GDM1 (cell line): ENCODE data around the gene ASTN1.

Source experiments
- DNase-seq: peaks from one replicate; lab custom pipeline; 2025; lab: John Stamatoyannopoulos, UW

The ASTN1 gene

DNA sequence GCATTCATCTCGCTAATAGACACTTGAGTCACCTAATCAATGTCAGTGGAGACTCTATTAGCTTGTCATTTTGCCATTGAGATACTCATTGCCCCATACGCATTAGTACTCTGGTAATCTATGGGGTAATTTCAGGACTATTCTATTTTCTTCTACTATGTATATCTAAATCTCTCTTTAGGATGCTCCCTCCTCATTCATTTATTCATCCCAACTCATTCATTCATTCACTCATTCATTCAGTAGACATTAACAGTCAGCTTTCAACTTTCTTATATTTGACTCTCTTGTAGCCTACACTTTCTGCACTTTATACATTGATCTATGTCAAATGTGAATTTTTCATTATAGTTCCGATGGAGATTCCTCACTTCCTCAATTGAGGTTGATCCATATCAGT, 170.9 kb downstream of the ASTN1 start:
- DNase-seq, result no peak

DNA sequence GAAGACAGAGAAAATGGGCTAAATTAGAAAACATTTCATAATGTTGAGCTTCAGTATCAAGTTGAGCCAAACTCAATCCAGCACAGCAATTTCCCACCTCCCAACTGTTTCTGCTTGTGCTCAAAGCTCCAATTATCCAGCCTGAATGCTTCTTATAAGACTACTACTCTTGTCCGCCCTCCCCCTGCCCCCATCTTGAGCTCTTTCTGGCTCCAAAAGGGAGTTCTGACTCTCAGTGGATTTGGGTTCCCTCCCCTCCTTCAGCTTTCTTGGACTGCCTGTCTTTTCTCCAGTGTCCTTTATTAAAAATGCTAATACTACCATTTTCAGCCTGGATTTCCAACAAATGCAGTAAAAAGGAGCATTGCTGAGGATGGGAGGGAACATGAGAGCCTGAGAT, 174.8 kb downstream of the ASTN1 start:
- DNase-seq, result no peak

DNA sequence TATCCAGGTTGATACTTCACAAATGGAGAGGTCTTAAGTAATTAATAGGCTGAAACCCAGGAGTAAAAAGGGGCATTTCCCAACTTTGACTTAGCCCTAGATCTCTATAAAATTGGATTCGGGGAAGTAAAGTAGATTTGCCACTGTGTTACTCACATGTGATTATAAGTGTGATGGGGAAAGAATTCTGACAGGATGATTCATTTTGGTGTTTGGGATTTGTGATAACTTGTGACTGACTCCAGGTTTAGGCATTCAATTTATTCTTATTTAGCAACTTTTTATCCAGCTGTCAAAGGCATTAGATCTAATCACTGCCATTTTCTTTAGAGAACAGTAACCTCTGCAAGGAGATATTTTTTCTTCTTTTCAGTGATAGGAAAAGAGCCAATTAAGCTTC, 175.5 kb downstream of the ASTN1 start:
- DNase-seq, result no peak

DNA sequence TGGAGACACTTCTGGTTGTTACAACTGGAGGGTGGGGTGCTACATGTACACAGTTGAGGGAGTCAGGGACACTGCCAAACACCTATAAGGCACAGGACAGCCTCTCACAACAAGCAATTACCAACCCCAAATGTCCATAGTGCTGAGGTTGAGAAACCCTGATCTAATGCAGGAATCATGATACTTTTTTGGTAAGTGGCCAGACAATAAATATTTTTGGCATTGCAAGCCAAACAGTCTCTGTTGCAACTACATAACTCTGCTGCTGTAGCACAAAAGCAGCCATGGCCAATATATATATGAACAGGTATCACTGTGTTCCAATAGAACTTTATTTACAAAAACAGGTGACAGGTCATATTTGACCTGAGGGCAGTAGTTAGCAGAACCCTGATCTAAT, 177.5 kb downstream of the ASTN1 start:
- DNase-seq, result no peak

DNA sequence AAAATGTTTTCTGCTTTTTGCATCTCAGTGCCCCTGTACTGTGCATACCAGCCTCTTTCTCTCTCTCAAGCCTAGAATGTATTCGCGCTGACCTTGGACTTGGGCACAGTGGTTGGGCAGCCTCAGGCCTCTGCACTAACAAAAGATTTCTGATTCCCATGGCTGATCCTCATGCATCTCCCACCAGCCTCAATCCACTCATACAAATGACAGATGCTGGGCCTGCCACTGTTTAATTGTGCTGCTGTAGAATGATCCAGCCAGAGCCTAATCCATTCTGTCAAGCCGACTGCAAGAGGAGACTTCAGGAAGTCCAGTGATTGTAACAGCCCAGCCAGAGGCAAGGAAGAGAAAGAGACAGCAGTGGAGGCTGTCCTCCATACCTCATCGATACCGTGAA, 180.8 kb downstream of the ASTN1 start:
- no peak for DNase-seq

DNA sequence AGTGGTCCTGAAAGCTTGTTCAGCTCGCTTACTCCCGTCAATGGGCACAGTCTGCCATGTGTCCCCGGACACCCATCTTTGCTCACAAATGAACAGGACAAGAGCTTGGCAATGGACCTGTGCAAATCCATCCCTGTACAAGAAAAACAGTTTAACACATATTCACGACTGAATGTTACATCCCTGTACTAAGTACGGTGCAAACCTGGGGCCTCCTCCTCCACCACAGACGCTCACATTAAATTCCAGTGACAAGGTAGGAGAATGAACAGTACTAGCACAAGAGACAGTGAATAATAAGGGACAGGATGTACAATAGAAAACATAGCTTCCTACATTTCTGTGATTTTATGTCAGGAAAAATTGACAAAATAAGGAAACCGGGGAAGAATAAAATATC, 187.7 kb downstream of the ASTN1 start:
- no peak for DNase-seq

DNA sequence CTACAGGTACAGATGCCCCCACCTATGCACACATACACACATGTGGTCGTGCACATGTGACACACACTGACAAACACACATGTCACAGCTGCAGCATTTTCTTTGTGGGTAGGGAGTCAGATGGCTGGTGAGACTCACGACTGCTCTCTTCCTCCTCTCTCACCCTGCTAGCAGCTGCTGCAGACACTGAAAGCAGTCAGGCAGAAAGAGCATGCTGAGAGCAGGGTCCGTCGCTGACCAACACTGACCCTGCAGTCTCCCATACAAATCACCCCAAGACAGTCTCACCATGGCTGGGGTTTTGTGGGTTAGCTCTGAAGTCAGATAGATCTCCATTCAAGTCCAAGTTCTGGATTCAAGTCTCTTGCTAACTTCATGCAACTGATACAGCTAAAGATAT, 188.3 kb downstream of the ASTN1 start:
- DNase-seq, result no peak

DNA sequence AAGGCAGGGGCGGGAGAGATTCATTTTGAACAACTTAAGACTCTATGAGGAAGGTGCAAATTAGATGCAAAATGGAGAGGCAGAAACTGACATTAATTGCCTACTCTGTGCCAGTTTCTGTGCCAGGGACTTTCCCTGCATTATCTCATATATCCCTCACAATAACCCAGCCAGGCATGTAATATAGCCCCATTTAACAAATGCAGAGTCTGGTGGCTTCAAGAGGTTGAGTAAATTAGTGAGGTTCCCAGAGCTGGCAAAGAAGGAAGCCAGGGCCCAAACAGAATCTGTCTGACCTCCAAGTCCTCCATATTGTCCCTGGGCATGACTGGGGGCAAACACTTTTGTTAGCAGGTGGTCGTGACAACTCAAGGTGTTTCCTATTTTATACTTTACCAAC, 199.8 kb downstream of the ASTN1 start:
- no peak for DNase-seq

DNA sequence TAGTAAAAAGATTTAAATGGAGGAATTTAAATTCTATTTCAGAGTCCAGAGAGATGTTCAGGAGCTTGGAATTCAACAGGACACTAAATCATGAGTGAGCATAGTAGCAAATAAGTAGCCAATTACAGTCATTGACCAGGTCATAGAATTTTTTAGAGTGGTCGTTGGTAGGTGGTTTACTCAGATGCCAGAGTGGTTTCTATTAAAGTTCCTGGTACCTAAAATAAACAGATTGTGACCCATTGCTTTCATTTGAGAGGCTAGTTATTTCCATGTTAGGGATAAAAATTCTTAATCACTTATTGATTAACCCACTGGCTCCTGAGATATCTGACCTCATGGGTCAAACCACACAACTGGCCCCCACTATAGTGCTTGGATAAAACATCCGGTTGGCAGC, 201.3 kb downstream of the ASTN1 start:
- no peak for DNase-seq

DNA sequence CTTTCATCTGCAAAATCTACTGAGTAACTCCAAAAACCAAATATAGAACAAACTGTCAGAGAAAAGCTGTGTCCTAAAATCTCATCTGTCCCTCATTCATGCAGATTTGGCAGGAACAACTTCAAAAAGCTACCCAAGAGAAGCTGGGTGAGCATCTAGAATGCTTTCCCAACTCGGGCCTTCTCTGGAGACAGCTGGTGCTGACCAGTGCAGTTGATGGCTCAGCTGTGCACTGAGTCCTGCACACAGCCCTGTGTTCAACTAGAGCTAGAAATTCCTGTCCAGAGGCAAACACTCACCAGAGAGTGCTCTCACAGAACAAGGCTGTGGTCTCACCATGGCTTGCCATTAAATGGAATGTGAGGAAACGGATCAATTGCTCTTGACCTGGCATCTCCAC, 202.8 kb downstream of the ASTN1 start:
- no peak for DNase-seq

DNA sequence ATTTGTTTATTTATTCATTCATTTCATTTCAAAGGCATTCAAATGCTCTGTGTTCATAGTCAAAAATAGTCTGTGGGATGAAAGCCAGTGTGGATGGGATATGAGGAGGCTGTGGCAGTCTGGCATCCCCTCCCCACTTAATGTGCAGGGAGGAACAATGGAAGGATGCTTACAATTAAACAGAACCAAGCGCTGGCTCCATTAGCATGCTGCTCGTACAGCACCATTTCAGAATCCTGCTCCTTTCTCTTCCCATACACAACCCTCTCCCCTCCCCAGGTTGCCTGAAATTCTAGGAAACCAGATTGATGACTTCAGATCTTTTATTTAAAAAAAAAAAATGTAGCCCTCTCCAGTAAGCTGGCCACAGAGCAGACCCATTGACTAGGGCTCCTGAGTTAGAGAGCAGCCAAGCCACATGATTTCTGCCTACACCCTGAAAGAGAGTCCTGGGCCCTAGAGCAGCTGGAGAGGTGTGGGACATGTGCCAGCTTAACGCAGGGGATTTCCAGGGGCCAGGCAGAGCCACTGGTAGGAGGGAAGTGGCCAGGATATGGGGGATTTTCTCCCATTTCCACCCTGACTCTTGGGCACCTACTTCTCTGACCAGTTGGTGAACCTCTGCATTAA, 205.2 kb downstream of the ASTN1 start:
- no peak for DNase-seq

DNA sequence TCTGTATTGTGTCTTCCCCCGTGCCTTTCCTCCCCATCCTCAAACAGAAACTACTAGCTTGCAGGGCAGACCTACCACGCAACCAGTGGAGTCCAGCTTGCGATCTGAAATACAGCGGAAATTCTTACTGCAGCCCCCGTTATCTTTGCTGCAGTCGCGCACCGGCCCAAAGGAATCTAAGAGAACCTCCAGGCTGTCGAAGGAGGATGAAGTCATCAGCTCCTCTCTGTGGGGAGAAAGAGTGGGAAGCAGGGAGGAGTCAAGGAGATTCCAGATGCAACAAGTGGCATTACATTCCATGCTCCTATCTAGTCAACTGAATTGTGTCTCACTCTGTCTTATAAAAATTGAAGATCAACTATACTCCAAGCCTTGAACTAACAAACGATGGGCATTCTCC, 206.9 kb downstream of the ASTN1 start:
- no peak for DNase-seq

DNA sequence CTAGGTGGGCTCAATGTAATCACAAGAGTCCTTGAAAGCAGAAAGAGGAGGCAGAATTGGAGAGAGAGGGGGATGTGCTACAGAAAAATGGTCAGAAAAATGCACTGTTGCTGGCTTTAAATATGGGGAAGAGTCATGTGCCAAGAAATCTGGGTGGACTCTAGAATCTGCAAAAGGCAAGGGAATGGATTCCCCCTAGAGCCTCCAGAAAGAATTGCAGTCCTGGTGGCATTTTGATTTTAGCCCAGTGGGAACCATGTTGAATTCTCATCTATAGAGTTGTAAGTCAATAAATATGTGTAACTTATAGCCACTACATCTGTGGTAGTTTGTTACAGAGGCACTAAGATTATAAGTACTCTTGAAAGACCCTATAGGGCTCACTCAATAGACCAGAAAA, 210.3 kb downstream of the ASTN1 start:
- no peak for DNase-seq

DNA sequence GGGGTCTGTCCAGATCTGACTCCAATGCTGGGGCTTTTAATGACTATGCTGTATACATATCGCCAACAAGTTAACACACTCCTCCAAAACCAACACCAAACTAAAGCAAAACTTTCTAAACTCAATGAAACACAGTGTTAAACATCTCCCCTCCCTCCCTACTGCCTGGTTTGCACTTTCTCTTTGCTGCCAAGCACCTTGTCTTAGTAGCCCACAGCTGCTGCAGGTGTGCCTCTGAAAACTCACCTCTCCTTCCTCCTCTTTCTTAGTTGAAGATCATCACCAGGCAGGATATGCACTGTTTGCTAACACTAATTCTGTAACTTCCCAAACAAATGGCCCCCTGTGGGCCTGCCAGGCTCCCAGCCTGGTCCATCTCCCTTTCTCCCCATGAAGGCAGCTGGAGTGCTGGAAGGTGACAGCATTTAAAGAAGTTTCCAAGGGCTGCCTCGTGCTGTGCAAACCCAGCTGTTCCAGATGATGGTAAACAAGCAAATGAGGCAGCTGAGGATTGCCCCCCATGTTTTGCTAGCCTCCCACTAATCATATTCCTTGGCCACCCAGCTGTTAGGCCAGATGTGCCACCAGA, 213.7 kb downstream of the ASTN1 start:
- no peak for DNase-seq

DNA sequence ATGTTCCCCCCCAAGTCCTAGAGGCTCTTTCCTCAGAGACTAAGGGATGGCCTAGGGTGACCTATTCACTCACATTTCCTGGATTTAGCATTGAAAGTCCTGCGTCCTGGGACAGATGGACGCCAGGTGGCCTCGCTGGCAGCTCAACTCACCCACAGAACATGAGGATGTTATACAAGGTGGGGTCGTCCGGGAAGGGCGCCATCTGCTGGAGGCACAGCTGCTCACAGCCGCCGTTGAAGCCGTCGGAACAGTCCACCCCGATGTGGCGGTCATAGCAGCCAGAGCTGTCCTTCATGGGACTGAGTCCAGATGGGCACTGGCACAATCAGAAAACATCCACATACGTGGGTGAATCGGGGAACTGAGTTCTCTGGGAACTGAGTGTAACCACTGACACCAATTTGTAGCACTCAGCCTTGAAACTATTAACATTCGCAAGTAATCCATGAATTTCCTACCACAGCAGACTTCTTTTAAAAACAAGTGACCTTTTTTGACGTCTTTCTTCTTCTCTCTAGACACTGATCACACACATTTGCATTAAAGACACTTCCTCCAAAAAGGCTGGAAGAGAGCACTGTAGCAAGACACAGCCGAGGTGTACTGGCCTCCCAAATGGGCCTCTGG, 215.4 kb downstream of the ASTN1 start:
- DNase-seq, result no peak

DNA sequence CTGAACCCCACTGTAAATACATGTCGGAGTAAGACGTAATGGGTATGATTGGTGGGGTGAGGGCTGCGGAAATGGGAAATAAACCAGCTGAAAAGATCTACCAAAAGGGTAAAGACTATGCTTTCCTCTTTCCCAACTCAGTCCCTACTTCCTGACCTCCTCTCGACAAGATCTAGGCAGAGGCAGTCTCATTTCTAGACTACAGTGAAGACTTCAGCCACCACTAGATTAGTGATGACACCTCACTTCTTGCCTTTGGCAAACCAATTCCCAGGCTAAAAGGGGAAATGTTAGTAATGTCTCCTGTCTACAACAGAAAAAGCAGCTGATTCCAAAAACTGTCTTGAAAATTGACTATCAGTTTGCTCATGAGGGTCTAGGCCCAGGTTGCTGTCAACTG, 219.9 kb downstream of the ASTN1 start:
- no peak for DNase-seq

DNA sequence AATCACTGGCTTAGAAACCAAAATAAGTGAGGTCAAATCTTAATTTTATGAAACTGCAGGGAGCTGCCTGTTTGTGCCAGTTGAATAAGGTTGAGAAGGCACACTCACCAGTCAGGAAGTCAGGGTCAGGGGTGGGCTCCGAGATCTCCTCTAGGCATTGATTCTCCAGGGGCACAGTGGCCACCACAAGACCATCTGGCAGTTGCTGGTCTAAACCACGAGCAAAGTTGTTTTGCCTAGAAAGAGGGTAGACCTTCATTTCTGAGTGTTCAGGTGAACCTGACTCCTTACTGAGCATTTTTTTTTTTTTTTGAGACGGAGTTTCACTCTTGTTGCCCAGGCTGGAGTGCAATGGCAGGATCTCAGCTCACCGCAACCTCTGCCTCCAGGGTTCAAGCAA, 220.7 kb downstream of the ASTN1 start:
- DNase-seq, result no peak

DNA sequence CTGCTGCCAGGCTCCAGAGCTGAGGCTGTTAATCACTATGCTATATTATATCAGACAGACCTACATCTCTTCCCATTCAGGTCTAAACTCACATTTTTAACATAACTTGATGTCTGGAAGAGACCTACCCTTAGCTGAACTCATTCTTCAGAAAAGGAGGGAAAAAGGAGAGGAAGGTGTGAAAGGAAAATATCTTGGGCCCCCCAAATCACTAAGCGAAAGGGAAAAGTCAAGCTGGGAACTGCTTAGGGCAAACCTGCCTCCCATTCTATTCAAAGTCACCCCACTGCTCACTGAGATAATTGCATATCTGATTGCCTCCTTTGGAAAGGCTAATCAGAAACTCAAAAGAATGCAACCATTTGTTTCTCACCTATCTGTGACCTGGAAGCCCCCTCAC, 222.2 kb downstream of the ASTN1 start:
- DNase-seq, result no peak

DNA sequence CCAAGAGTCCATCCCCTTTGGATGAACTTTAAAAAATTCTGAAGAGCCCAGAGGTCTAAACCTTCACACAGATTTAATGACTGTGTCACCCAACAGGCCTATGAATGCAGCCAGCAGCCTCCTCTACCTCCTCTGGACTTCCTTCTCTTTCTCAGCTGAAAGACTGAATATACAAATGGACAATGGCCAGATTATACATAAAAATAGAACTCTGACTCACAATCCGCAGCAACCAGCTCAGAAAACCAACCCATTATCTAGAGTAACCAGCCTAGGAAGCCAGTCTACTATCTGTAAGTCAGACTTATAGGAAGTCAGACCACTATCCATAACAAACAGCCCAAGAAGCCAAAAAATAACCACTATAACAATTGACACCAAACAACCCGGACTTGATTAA, 224.5 kb downstream of the ASTN1 start:
- DNase-seq, result no peak

DNA sequence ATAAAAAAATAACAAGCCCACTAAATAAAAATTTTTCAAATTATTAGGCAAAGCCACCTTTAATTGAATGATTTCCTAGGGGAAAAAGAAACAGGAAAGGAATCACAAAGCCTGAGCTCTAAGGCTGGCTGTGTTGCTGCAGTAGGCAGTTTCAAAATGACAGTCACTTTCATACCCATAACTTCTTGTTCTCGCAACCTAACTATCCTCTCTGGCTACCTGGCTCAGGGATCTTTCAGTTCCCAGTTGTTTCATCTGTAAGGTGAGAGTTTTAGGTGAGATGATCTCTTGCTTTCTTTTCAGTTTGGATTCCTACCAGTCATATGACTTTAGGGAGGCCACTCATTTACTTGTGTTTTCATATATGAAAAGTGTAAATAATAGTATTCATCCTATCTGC, 226.1 kb downstream of the ASTN1 start:
- no peak for DNase-seq

DNA sequence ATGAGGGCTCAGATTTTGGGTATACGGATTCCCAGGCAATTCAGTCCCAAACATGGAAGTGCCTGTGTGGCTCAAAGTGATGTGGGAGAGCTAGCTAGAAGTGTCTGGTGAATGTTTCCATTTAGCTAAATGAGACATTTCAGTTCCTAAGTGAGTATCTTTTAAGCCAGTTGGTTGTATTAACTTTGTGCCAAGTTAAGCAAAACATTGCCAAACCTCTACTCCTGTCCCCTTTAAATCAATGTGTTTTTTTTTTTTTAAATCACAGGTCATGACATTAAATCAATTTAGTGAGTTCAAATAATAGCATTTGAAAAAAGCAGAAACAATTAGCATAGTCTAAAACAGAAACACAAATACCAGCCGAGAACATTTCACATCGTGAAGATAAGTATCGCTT, 230.1 kb downstream of the ASTN1 start:
- no peak for DNase-seq

DNA sequence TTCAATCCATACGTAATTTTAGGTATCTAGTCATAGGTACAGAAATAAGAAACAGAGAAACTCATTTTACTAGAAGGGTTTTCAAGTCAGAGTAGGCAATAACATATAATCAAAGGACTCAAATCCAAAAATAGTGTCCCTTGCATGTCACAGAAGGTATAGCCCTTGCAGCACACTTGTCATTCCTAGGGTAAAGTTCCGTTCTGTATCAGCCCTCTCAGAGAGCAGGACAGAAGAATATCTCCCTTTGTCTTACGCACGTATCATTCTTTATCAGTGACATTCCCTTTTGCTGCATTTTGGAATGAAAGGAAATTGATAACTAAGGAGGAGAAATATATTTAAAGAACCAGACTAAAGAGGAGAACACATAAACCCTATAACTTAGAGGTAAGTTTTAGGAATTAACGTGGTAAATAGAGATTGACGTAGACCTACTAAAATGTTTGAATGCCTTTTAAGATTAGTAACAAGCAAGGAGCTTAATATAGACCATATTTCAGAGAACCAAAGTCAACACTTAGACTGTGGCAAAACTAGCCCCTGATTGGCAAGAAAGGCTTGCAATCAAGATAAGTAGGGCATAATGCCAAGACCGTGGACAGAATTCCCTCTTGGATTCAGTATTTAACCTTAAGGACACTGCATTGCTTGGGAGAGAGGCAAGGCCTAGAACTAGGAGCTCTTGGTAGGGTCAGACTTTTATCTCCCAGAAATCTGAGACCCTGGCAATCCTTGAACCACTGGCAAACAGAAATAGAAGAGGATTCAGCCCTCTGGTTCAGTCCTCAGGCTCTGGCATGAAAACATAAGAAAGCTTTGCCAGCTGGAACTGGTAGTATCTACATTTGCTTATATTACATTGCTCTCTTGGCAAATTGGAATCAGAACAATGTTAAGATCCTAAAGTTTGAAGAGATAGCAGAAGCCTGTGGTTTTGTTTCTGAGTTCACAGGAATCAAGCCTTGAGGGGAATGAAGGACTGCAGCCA, 232.1 kb downstream of the ASTN1 start:
- no peak for DNase-seq

DNA sequence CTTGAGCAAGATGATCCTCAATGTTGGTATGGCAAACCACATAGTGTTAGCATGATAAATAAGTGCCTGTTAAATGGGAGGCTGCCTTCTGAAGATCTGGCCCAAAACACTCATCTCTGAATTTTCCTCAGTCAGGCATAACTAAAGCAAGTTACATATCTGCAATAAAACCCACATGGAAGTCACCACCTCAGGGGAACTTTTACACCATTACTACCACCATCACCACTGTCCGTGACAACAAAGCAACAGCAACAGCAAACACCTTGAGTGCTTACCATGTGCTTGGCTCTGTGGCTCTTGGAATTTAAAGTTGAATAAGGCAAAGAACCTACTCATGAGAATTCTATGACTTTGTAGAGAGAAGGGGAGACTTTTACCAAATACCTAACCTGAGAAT, 233.0 kb downstream of the ASTN1 start:
- no peak for DNase-seq
